IMR-90 (cell line): ENCODE results near the gene SF3B3. TPM values are rescaled to one million over a fixed set of nuclear protein-coding genes. Genes with fewer than 3 reads are reported as not detected.
A peak's percentile ranks its signal among the peaks of the same experiment; 100 is the strongest.

ENCODE experiments used
- ATAC-seq: fragments of 200-7000 bp; cut with Tn5 transposase; 2 replicates; pipeline ENCODE4 v1.9.1; 2020; ENCODE audit warnings: low read depth, mild to moderate bottlenecking, moderate library complexity
- BruUV-seq: library from RNA; stranded (reverse); fragments of 400-500 nt; replicated peaks from 2 replicates; lab custom pipeline; 2021; lab: Mats Ljungman, UMichigan
- CTCF ChIA-PET: fragments of 300-600 bp; formaldehyde crosslinking; extraction: SDS; loops from one replicate; lab custom pipeline; 2021; ENCODE audit warnings: antibody characterized with exemption; lab: Yijun Ruan, JAX
- POLR2A ChIA-PET: fragments of 300-600 bp; sonication (Branson Sonifier 250); formaldehyde crosslinking; loops from one replicate; lab custom pipeline; 2022; ENCODE audit warnings: antibody characterized with exemption; ENCODE audit not compliant: unreplicated experiment; lab: Charles Lee
- DNase-seq: peaks from one replicate; pipeline ENCODE4 v3.0.0; 2013
- H2AFZ ChIP-seq: replicated peaks from 2 replicates; pipeline ENCODE3; 2013; ENCODE audit warnings: low read length, mild to moderate bottlenecking; ENCODE audit not compliant: poor library complexity
- H2AK5ac ChIP-seq: 2 replicates; pipeline ENCODE4 v1.6.1; 2013; ENCODE audit warnings: low read depth, low read length, inconsistent platforms
- H2AK9ac ChIP-seq: replicated peaks from 2 replicates; pipeline ENCODE3; 2013; ENCODE audit warnings: mild to moderate bottlenecking, low read depth, low read length, moderate library complexity; ENCODE audit not compliant: poor library complexity
- H2BK120ac ChIP-seq: 2 replicates; pipeline ENCODE4 v1.6.1; 2013; ENCODE audit warnings: low read depth, low read length, inconsistent platforms
- H2BK15ac ChIP-seq: 3 replicates; pipeline ENCODE4 v1.6.1; 2013; ENCODE audit warnings: low read depth, low read length, inconsistent platforms
- H2BK20ac ChIP-seq: 2 replicates; pipeline ENCODE4 v1.6.1; 2013; ENCODE audit warnings: low read depth, mild to moderate bottlenecking, inconsistent platforms, low read length, moderate library complexity
- H2BK5ac ChIP-seq: 2 replicates; pipeline ENCODE4 v1.6.1; 2013; ENCODE audit warnings: mild to moderate bottlenecking, low read depth, low read length, inconsistent platforms; ENCODE audit not compliant: poor library complexity, severe bottlenecking
- H3K14ac ChIP-seq: replicated peaks from 2 replicates; pipeline ENCODE4 v1.6.1; 2013; ENCODE audit warnings: low read depth, low read length, inconsistent platforms
- H3K18ac ChIP-seq: 2 replicates; pipeline ENCODE4 v1.6.1; 2013; ENCODE audit warnings: low read depth, low read length, control low read depth
- H3K23ac ChIP-seq: 2 replicates; pipeline ENCODE4 v1.6.1; 2013; ENCODE audit warnings: low read depth, low read length, inconsistent platforms
- H3K27ac ChIP-seq: 2 replicates; pipeline ENCODE4 v1.5.1; 2013; ENCODE audit warnings: mild to moderate bottlenecking, control low read depth, low read length; ENCODE audit not compliant: insufficient read depth
- H3K27me3 ChIP-seq: 2 replicates; pipeline ENCODE4 v1.6.1; 2013; ENCODE audit warnings: low read length; ENCODE audit not compliant: control insufficient read depth, insufficient read depth
- H3K36me3 ChIP-seq: 2 replicates; pipeline ENCODE4 v1.6.1; 2013; ENCODE audit warnings: low read length, mixed read lengths; ENCODE audit not compliant: control insufficient read depth, insufficient read depth
- H3K4ac ChIP-seq: 2 replicates; pipeline ENCODE4 v1.6.1; 2013; ENCODE audit warnings: low read depth, low read length, inconsistent platforms
- H3K4me1 ChIP-seq: 2 replicates; pipeline ENCODE4 v1.6.1; 2013; ENCODE audit warnings: low read length, mixed read lengths; ENCODE audit not compliant: control insufficient read depth, insufficient read depth
- H3K4me2 ChIP-seq: 2 replicates; pipeline ENCODE4 v1.6.1; 2013; ENCODE audit warnings: low read depth, mild to moderate bottlenecking, control low read depth, low read length, moderate library complexity
- H3K4me3 ChIP-seq: 2 replicates; pipeline ENCODE4 v1.5.1; 2013; ENCODE audit warnings: low read depth, mild to moderate bottlenecking, control low read depth, low read length, moderate library complexity; ENCODE audit not compliant: insufficient read depth
- H3K56ac ChIP-seq: 2 replicates; pipeline ENCODE4 v1.6.1; 2013; ENCODE audit warnings: low read length, inconsistent platforms; ENCODE audit not compliant: insufficient read depth; ENCODE audit errors: extremely low read depth
- H3K79me1 ChIP-seq, 2 experiments: 2 replicates each; pipeline ENCODE4 v1.6.1; 2013; ENCODE audit warnings: low read length in 2 of 2, inconsistent platforms in 1 of 2, low read depth in 1 of 2
- H3K9ac ChIP-seq: 2 replicates; pipeline ENCODE4 v1.6.1; 2013; ENCODE audit warnings: low read depth, low read length, control low read depth
- H3K9me1 ChIP-seq: 2 replicates; pipeline ENCODE4 v1.6.1; 2013; ENCODE audit warnings: low read length, inconsistent platforms; ENCODE audit not compliant: insufficient read depth
- H3K9me3 ChIP-seq: 2 replicates; pipeline ENCODE4 v1.6.1; 2013; ENCODE audit warnings: low read length; ENCODE audit not compliant: control insufficient read depth, insufficient read depth
- H4K20me1 ChIP-seq: 2 replicates; pipeline ENCODE4 v1.6.1; 2013; ENCODE audit warnings: low read length, inconsistent platforms; ENCODE audit not compliant: insufficient read depth
- H4K5ac ChIP-seq: 2 replicates; pipeline ENCODE4 v1.6.1; 2013; ENCODE audit warnings: mild to moderate bottlenecking, low read depth, low read length, control low read depth
- H4K8ac ChIP-seq, 2 experiments: 2 replicates each; pipeline ENCODE4 v1.6.1; 2013; ENCODE audit warnings: low read depth in 2 of 2, low read length in 2 of 2, control low read depth in 1 of 2, inconsistent platforms in 1 of 2
- H4K91ac ChIP-seq: 2 replicates; pipeline ENCODE4 v1.6.1; 2013; ENCODE audit warnings: low read depth, low read length, inconsistent platforms; ENCODE audit not compliant: insufficient read depth
- BHLHE40 ChIP-seq: fragments of 150-350 bp; IDR thresholded peaks from 2 replicates; pipeline ENCODE4 v1.6.1; 2016; ENCODE audit warnings: mild to moderate bottlenecking, low read depth, low read length
- CEBPB ChIP-seq: IDR thresholded peaks from 2 replicates; pipeline ENCODE4 v1.6.1; 2012; ENCODE audit warnings: low read depth, low read length, improper control_type of control experiment
- CHD1 ChIP-seq: IDR thresholded peaks from 2 replicates; pipeline ENCODE4 v1.6.1; 2012; ENCODE audit warnings: low read depth, low read length, improper control_type of control experiment
- FOS ChIP-seq: fragments of 150-350 bp; IDR thresholded peaks from 2 replicates; pipeline ENCODE4 v1.6.1; 2016; ENCODE audit warnings: low read depth, low read length
- MAFK ChIP-seq: IDR thresholded peaks from 2 replicates; pipeline ENCODE4 v1.6.1; 2012; ENCODE audit warnings: low read depth, low read length, improper control_type of control experiment
- MAZ ChIP-seq: IDR thresholded peaks from 2 replicates; pipeline ENCODE4 v1.6.1; 2012; ENCODE audit warnings: low read depth, mild to moderate bottlenecking, low read length, improper control_type of control experiment, moderate library complexity, borderline replicate concordance
- MXI1 ChIP-seq: IDR thresholded peaks from 2 replicates; pipeline ENCODE4 v1.6.1; 2012; ENCODE audit warnings: low read depth, mild to moderate bottlenecking, low read length, moderate library complexity, borderline replicate concordance
- NFE2L2 ChIP-seq: fragments of 150-350 bp; IDR thresholded peaks from 2 replicates; pipeline ENCODE4 v1.6.1; 2016; ENCODE audit warnings: low read depth, mild to moderate bottlenecking, low read length
- POLR2A ChIP-seq: IDR thresholded peaks from 2 replicates; pipeline ENCODE4 v1.6.1; 2012; ENCODE audit warnings: mild to moderate bottlenecking, low read depth, low read length
- RAD21 ChIP-seq: IDR thresholded peaks from 2 replicates; pipeline ENCODE4 v1.6.1; 2012; ENCODE audit warnings: low read length, improper control_type of control experiment
- RCOR1 ChIP-seq: IDR thresholded peaks from 2 replicates; pipeline ENCODE4 v1.6.1; 2012; ENCODE audit warnings: mild to moderate bottlenecking, low read length, improper control_type of control experiment; ENCODE audit not compliant: insufficient replicate concordance
- RFX5 ChIP-seq: IDR thresholded peaks from 2 replicates; pipeline ENCODE4 v1.8.0; 2012; ENCODE audit warnings: low read depth, mild to moderate bottlenecking, low read length, moderate library complexity
- SMC3 ChIP-seq: fragments of 150-350 bp; IDR thresholded peaks from 2 replicates; pipeline ENCODE4 v1.6.1; 2016; ENCODE audit warnings: low read depth, mild to moderate bottlenecking, antibody characterized with exemption, low read length, moderate library complexity
- WGBS, 2 experiments: methylation state at CpG; one replicate each; pipeline versions ENCODE4 v1.1.5 to v1.1.7; 2013; ENCODE audit warnings: missing lambda C conversion rate in 2 of 2; ENCODE audit not compliant: insufficient read length in 1 of 2; ENCODE audit errors: extremely low coverage in 2 of 2; 5-methylcytosine and 5-hydroxymethylcytosine counted together
- dilution Hi-C: fragments of 300-500 bp; cut with HindIII; formaldehyde crosslinking; loops from one replicate; pipeline ENCODE4 v1.14.3; 2018; ENCODE audit warnings: low sequenced_read_pairs; ENCODE audit not compliant: unreplicated experiment
- in situ Hi-C: fragments of 300-500 bp; cut with MboI; formaldehyde crosslinking; loops from 3 replicates; pipeline ENCODE4 v1.14.3; 2019; ENCODE audit warnings: low sequenced_read_pairs, inconsistent platforms, mixed read lengths
- intact Hi-C: fragments of 100-400 bp; cut with micrococcal nuclease; formaldehyde crosslinking; loops from 2 replicates; pipeline ENCODE4 v1.10.0; 2022
- polyA plus RNA-seq, 3 experiments: library from polyadenylated mRNA; depleted of rRNA; stranded (reverse); fragments of >200 nt; gene quantifications; 2 replicates each; pipeline ENCODE4 v1.2.3, GENCODE V29; 2012; ENCODE audit warnings: low replicate concordance in 1 of 3
- total RNA-seq: library from RNA; depleted of rRNA; stranded (reverse); fragments of >200 nt; gene quantifications from 2 replicates; pipeline ENCODE4 v1.2.3, GENCODE V29; 2012
- TF ChIP-seq, protein P1 (sequence below): conservative IDR thresholded peaks from 2 replicates; pipeline ENCODE4 v1.5.1; 2012; ENCODE audit warnings: mild to moderate bottlenecking, low read depth, low read length, improper control_type of control experiment
- TF ChIP-seq, protein P2 (sequence below): fragments of 150-350 bp; IDR thresholded peaks from 2 replicates; pipeline ENCODE4 v1.6.1; 2016; ENCODE audit warnings: low read depth, mild to moderate bottlenecking, low read length, moderate library complexity, borderline replicate concordance
- TF ChIP-seq, protein P3 (sequence below): fragments of 150-350 bp; IDR thresholded peaks from 2 replicates; pipeline ENCODE4 v1.6.1; 2017; ENCODE audit warnings: mild to moderate bottlenecking, antibody characterized with exemption, low read length, low read depth

SF3B3 gene
- total and polyA plus RNA-seq, 2 of the 4 experiments (the other 2 are of a cell fraction): 97.9 to 134 TPM

DNA sequence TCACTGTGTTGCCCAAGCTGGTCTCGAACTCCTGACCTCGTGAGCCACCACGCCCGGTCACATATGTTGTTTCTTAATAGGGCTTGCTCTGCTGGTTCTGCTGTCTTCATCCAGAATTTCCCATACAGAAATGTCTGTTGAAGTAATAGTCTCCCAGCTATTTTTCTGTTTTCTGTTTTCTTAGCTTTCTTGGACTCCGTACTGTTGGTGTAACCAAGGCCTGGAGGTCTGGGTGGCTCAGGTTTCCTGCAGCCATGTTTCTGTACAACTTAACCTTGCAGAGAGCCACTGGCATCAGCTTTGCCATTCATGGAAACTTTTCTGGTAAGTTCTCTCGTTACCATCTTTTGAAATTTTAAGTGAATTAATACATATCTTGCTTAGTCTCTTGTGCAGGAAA lies 2.8 kb downstream of the SF3B3 start:
- Histone ChIP-seq H2BK20ac (no peak overlapping the region), H3K27ac (no peak overlapping the region), H3K4me3 (no peak overlapping the region), H2BK120ac (no peak overlapping the region), H4K5ac (no peak overlapping the region), H3K4me2 (peak overlapping the region; percentile 61), H2AK9ac (no peak overlapping the region), H4K8ac (no peak overlapping the region), H3K9ac (no peak overlapping the region), H3K9me1 (peaks cover 3% of the 10 kb centered on the region; the same call in 1 of the 2 replicates), H3K36me3 (peaks cover 24% of the 10 kb centered on the region), H3K23ac (no peak overlapping the region), H2AK5ac (no peak overlapping the region), H3K4me1 (peaks cover 6% of the 10 kb centered on the region), H3K79me1 (peaks cover 8 to 49% of the 10 kb centered on the region in 2 experiments; a peak in 3 of 4 replicates), H4K91ac (no peak overlapping the region), H3K4ac (no peak overlapping the region), H2AFZ (no peak overlapping the region), H4K20me1 (peaks cover 55% of the 10 kb centered on the region), H2BK5ac (no peak overlapping the region), H3K56ac (no peak overlapping the region), H3K9me3 (no peaks in the 10 kb centered on the region), H3K18ac (no peak overlapping the region), H3K14ac (no peak overlapping the region), H3K27me3 (no peaks in the 10 kb centered on the region), H2BK15ac (no peak overlapping the region)
- ChIA-PET CTCF (no interaction called here), POLR2A (no interaction called here)
- DNase-seq: no peak
- dilution Hi-C loops: no loop called here
- intact Hi-C loops: no loop called here
- no TSS peak for BruUV-seq
- in situ Hi-C loops: no loop called here
- 90% methylated on average over 2 of the region's 6 CpGs; no CpG with 5 or more reads in 1 of the 2 experiments for WGBS, 2 experiments
- no peak for TF ChIP-seq CEBPB
- no peak for TF ChIP-seq BHLHE40
- TF ChIP-seq CHD1: no peak
- no peak for TF ChIP-seq RAD21
- TF ChIP-seq, protein P1, sequence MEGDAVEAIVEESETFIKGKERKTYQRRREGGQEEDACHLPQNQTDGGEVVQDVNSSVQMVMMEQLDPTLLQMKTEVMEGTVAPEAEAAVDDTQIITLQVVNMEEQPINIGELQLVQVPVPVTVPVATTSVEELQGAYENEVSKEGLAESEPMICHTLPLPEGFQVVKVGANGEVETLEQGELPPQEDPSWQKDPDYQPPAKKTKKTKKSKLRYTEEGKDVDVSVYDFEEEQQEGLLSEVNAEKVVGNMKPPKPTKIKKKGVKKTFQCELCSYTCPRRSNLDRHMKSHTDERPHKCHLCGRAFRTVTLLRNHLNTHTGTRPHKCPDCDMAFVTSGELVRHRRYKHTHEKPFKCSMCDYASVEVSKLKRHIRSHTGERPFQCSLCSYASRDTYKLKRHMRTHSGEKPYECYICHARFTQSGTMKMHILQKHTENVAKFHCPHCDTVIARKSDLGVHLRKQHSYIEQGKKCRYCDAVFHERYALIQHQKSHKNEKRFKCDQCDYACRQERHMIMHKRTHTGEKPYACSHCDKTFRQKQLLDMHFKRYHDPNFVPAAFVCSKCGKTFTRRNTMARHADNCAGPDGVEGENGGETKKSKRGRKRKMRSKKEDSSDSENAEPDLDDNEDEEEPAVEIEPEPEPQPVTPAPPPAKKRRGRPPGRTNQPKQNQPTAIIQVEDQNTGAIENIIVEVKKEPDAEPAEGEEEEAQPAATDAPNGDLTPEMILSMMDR: no peak
- no peak for TF ChIP-seq SMC3
- no peak for TF ChIP-seq FOS
- no peak for TF ChIP-seq POLR2A
- no peak for TF ChIP-seq RFX5
- TF ChIP-seq MAZ: no peak
- no peak for TF ChIP-seq RCOR1
- TF ChIP-seq, protein P2, sequence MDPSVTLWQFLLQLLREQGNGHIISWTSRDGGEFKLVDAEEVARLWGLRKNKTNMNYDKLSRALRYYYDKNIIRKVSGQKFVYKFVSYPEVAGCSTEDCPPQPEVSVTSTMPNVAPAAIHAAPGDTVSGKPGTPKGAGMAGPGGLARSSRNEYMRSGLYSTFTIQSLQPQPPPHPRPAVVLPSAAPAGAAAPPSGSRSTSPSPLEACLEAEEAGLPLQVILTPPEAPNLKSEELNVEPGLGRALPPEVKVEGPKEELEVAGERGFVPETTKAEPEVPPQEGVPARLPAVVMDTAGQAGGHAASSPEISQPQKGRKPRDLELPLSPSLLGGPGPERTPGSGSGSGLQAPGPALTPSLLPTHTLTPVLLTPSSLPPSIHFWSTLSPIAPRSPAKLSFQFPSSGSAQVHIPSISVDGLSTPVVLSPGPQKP: no peak
- TF ChIP-seq, protein P3, sequence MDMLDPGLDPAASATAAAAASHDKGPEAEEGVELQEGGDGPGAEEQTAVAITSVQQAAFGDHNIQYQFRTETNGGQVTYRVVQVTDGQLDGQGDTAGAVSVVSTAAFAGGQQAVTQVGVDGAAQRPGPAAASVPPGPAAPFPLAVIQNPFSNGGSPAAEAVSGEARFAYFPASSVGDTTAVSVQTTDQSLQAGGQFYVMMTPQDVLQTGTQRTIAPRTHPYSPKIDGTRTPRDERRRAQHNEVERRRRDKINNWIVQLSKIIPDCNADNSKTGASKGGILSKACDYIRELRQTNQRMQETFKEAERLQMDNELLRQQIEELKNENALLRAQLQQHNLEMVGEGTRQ: no peak
- TF ChIP-seq MAFK: no peak
- TF ChIP-seq NFE2L2: no peak
- no peak for TF ChIP-seq MXI1
- ATAC-seq: no peak
